Kidney (tissue), 14 donors: ENCODE data around the gene ARHGAP8. TPM values are rescaled to one million over a fixed set of nuclear protein-coding genes. Genes with fewer than 3 reads are reported as not detected.

ENCODE experiments used
- DNase-seq, 5 donors: peaks; one replicate each; pipeline ENCODE4 v3.0.0-alpha.2; 2013 to 2020
- FAIRE-seq: peaks from 2 replicates; lab custom pipeline; 2012; peaks lifted over from hg19 to GRCh38; lab: Jason Lieb, UNC
- H3K27ac ChIP-seq, 2 donors: one replicate each; pipeline ENCODE4 v1.7.0; 2013; ENCODE audit warnings: low read depth in 2 of 2, low read length in 2 of 2, inconsistent platforms in 1 of 2
- H3K27me3 ChIP-seq: one replicate; pipeline ENCODE4 v1.7.1; 2013; ENCODE audit warnings: low read length, inconsistent platforms; ENCODE audit not compliant: control insufficient read depth, insufficient read depth
- H3K36me3 ChIP-seq, 3 donors: one replicate each; pipeline versions ENCODE4 v1.7.0 to v1.7.1; 2013; ENCODE audit warnings: low read length in 3 of 3, control low read depth in 1 of 3, inconsistent platforms in 1 of 3; ENCODE audit not compliant: insufficient read depth in 3 of 3, control insufficient read depth in 2 of 3
- H3K4me1 ChIP-seq, 3 donors: one replicate each; pipeline versions ENCODE4 v1.7.0 to v1.7.1; 2013; ENCODE audit warnings: low read length in 3 of 3, inconsistent platforms in 1 of 3, low read depth in 1 of 3; ENCODE audit not compliant: control insufficient read depth in 2 of 3, insufficient read depth in 2 of 3
- H3K4me3 ChIP-seq, 3 donors: one replicate each; pipeline versions ENCODE4 v1.7.0 to v1.8.1; 2013; ENCODE audit warnings: low read length in 3 of 3, control low read depth in 1 of 3, inconsistent platforms in 1 of 3
- H3K9ac ChIP-seq, 3 donors: one replicate each; pipeline versions ENCODE4 v1.7.0 to v1.7.1; 2013; ENCODE audit warnings: low read length in 3 of 3, control low read depth in 1 of 3, inconsistent platforms in 1 of 3
- H3K9me3 ChIP-seq, 3 donors: one replicate each; pipeline versions ENCODE4 v1.7.0 to v1.7.1; 2013; ENCODE audit warnings: low read length in 3 of 3, control low read depth in 1 of 3, inconsistent platforms in 1 of 3; ENCODE audit not compliant: control insufficient read depth in 2 of 3, insufficient read depth in 1 of 3
- intact Hi-C: fragments of 100-400 bp; cut with DNase I; formaldehyde crosslinking; loops from one replicate; pipeline ENCODE4 v1.11.1; 2022
- polyA plus RNA-seq: library from polyadenylated mRNA; stranded (reverse); fragments of 350-450 nt; fragmentation: Illumina TruSeq; extraction: RNeasy Lipid Tissue Mini Kit (QIAGEN cat#74804); gene quantifications from one replicate; pipeline ENCODE4 v1.2.3, GENCODE V29; 2014; ENCODE audit warnings: low read depth, low replicate concordance; ENCODE audit not compliant: insufficient read depth
- total RNA-seq: library from RNA; stranded (reverse); fragmentation: NEBNext Ultra II Directional; extraction: Animal tissue kit (Norgen Biotek cat#: 25700); gene quantifications from one replicate; pipeline ENCODE4 v1.2.1, GENCODE V29; 2021
- TF ChIP-seq, protein P1 (sequence below): IDR thresholded peaks from 3 replicates; pipeline ENCODE4 v1.5.1; 2012; ENCODE audit warnings: mild to moderate bottlenecking, moderate library complexity, borderline replicate concordance; ENCODE audit not compliant: insufficient read depth; ENCODE audit errors: extremely low read depth
- donor health status: control.
- donor health status: control.
- donor health status: control.
- donor health status: control.
- donor health status: control.
- donor health status: DM: yes; HTN: yes; CAD: no.
- donor health status: Normal renal cell carcinoma (clear cell type).

Gene ARHGAP8
- total and polyA plus RNA-seq, 2 donors from 2014 or later: 30.2 to 35.7 TPM

DNA sequence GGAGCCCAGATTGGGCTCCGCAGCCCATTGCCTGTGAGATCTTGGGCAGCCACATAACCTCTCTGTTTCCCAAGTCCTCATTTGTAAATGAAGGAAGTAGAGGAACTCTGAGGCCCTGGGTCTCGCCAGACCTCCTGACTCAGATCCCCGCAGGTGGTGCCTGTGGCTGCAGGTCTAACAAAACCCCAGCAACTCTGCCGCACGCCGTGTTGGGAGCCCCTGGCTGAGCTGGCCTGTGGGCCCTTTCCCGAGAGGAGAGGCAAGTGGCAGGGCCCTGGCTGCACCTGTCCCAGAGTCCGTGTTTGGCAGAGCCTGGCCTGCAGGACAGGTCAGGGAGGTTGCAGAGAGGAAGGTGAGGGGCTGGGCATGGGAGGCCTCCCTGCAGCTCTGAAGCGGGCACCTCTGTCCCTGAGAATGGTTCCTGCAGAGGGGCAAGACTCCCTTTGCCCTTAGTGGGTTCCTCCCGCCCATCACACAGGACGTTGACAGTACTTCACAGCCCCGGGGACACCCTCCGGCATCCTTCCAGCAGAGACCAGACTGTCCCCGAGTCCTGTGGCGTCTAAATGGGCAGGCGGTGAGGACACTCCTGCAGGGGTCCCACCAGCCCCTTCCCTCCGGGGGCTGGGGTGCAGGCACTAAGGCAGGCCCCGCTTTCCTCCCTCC, 67.7 kb downstream of the ARHGAP8 start:
- FAIRE-seq (no peak), DNase-seq (peak in 1 of 5 donors; percentile 73)
- H3K27me3 ChIP-seq: no peaks in the 10 kb centered on the region
- H3K4me1 ChIP-seq: no peaks in the 10 kb centered on the region
- H3K4me3 ChIP-seq: no peak overlapping the region
- no peak overlapping the region for H3K27ac ChIP-seq
- intact Hi-C loops: no loop called here
- TF ChIP-seq, protein P1, sequence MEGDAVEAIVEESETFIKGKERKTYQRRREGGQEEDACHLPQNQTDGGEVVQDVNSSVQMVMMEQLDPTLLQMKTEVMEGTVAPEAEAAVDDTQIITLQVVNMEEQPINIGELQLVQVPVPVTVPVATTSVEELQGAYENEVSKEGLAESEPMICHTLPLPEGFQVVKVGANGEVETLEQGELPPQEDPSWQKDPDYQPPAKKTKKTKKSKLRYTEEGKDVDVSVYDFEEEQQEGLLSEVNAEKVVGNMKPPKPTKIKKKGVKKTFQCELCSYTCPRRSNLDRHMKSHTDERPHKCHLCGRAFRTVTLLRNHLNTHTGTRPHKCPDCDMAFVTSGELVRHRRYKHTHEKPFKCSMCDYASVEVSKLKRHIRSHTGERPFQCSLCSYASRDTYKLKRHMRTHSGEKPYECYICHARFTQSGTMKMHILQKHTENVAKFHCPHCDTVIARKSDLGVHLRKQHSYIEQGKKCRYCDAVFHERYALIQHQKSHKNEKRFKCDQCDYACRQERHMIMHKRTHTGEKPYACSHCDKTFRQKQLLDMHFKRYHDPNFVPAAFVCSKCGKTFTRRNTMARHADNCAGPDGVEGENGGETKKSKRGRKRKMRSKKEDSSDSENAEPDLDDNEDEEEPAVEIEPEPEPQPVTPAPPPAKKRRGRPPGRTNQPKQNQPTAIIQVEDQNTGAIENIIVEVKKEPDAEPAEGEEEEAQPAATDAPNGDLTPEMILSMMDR: no peak
- no peak overlapping the region for H3K9ac ChIP-seq
- H3K9me3 ChIP-seq: no peaks in the 10 kb centered on the region
- peaks cover 0 to 18% (median 0%) of the 10 kb centered on the region in 3 donors for H3K36me3 ChIP-seq

DNA sequence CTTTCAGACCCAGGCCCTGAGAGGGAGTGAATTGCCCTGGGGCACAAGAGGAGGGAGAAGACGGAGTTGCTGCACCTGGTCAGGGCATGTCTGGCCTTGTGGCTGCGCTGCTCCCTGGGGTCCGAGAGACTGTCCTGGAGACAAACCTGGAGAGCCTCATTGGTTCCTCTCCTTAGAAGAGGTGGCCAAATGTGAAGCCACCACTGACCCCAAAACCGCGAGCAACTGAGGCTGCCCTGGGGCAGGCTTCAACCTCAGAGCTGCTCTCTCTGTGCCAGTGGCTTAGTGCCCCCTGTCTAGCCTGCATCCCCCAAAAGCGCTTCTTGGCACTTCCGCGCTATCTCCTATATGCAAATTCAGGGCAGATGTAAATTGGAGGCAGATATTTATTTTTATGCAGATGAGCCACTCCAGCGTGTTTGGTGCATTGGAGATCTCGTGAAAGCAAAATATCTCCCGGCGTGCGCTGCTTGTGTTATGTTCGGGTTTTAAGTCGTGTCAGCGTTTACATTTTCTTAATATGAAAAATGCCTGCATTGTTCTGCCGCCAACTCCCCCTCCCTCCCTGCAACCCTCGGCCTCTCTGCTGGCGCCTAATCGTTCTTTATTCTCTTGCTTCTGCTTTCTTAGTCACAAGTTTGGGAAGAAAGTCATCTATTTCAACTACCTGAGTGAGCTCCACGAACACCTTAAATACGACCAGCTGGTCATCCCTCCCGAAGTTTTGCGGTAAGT, 69.5 kb downstream of the ARHGAP8 start:
- FAIRE-seq: no peak
- DNase-seq: peak in 1 of 5 donors; percentile 22

DNA sequence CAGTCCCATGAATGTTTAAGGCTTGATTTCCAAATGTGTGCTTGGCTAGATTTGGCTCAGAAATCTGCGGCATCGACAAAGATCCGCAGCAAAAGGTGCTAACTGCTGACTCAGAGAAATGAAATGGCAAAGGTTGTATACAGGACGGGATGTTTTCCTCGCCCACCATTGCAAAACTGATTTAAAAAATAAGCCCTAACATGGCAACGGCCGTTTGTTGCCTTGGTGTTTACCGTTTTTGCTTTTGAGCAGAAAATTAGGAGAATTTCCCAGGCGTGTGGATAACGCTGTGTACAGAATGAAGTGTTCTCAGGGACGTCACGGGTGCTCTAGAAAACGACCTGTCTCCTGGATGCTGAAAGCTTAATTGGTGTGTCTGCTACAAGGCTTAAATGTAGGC, 70.2 kb downstream of the ARHGAP8 start:
- TF ChIP-seq, protein P1: no peak
- no peaks in the 10 kb centered on the region for H3K27me3 ChIP-seq
- H3K9ac ChIP-seq: no peak overlapping the region
- H3K27ac ChIP-seq: no peak overlapping the region
- peaks cover 0 to 18% (median 0%) of the 10 kb centered on the region in 3 donors for H3K36me3 ChIP-seq
- no peak for DNase-seq
- no peaks in the 10 kb centered on the region for H3K4me1 ChIP-seq
- no peak for FAIRE-seq
- intact Hi-C loops: no loop called here
- no peaks in the 10 kb centered on the region for H3K9me3 ChIP-seq
- H3K4me3 ChIP-seq: no peak overlapping the region

More for the DNA sequence above, 69.5 kb downstream of the ARHGAP8 start:
- no peaks in the 10 kb centered on the region for H3K9me3 ChIP-seq
- no peak overlapping the region for H3K9ac ChIP-seq
- no peak overlapping the region for H3K4me3 ChIP-seq
- H3K36me3 ChIP-seq: peaks cover 0 to 18% (median 0%) of the 10 kb centered on the region in 3 donors
- intact Hi-C loops: no loop called here
- no peaks in the 10 kb centered on the region for H3K4me1 ChIP-seq
- H3K27ac ChIP-seq: no peak overlapping the region
- H3K27me3 ChIP-seq: no peaks in the 10 kb centered on the region
- TF ChIP-seq, protein P1: no peak
